Sigmoid colon (tissue), 3 donors: ENCODE data around the gene KCND3.

Experiments
- POLR2A ChIP-seq, 2 donors: fragments of 450-650 bp; IDR thresholded peaks; one replicate each; pipeline ENCODE4 v1.6.1; 2016; ENCODE audit warnings: antibody characterized with exemption in 2 of 2, mild to moderate bottlenecking in 2 of 2, moderate library complexity in 2 of 2
- TF ChIP-seq, protein P1 (sequence below), 4 experiments: fragments of 450-650 bp in 3 of 4; fragments of 200-600 bp in 1 of 4; IDR thresholded peaks; one replicate each; pipeline ENCODE4 v1.5.1; 2016 to 2019; ENCODE audit warnings: antibody characterized with exemption in 4 of 4, mild to moderate bottlenecking in 3 of 4, moderate library complexity in 2 of 4

DNA sequence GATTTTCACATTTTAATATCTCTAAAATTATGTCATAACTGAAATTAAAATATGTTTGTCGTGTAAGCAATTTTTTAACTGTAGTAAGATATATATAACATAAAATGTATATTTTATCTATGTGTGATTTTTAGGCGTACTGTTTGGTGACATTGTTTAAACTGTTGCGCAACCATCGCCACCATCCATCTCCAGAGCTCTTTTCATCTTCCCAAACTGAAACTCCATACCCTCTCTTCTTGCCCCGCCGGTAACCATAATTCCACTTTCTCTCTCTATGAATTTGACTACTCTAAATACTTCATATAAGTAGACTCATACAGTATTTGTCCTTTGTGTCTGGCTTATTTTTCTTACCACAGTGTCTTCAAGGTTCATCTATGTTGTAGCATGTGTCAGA lies 167.3 kb downstream of the KCND3 start:
- TF ChIP-seq, protein P1, sequence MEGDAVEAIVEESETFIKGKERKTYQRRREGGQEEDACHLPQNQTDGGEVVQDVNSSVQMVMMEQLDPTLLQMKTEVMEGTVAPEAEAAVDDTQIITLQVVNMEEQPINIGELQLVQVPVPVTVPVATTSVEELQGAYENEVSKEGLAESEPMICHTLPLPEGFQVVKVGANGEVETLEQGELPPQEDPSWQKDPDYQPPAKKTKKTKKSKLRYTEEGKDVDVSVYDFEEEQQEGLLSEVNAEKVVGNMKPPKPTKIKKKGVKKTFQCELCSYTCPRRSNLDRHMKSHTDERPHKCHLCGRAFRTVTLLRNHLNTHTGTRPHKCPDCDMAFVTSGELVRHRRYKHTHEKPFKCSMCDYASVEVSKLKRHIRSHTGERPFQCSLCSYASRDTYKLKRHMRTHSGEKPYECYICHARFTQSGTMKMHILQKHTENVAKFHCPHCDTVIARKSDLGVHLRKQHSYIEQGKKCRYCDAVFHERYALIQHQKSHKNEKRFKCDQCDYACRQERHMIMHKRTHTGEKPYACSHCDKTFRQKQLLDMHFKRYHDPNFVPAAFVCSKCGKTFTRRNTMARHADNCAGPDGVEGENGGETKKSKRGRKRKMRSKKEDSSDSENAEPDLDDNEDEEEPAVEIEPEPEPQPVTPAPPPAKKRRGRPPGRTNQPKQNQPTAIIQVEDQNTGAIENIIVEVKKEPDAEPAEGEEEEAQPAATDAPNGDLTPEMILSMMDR (IDR thresholded peaks at IDR 0.05), result no peak
- no peak for TF ChIP-seq POLR2A (IDR thresholded peaks at IDR 0.05)
